ENCODE measurements around the gene SLIT1.

Gene SLIT1

GRCh38 chr10:96987141-96987841 lies 198.5 kb downstream of the SLIT1 start:
- DNase-seq, result no peak

GRCh38 chr10:96986200-96986856 lies 199.4 kb downstream of the SLIT1 start:
- TF ChIP-seq CTCF (IDR thresholded peaks at IDR 0.05; ENCODE audit: low read depth, low read length), result no peak
- Histone ChIP-seq H3K27ac (no peak overlapping the region), H3K4me3 (ENCODE audit: low read depth, low read length) (no peak overlapping the region), H3K27me3 (ENCODE audit: insufficient read depth, low read depth, severe bottlenecking) (no peaks in the 10 kb centered on the region), H3K36me3 (peaks cover 25% of the 10 kb centered on the region), H3K9me3 (ENCODE audit: severe bottlenecking) (no peaks in the 10 kb centered on the region)
- DNase-seq, result no peak

More at GRCh38 chr10:96987141-96987841, 198.5 kb downstream of the SLIT1 start:
- H3K27me3 ChIP-seq (ENCODE audit: insufficient read depth, low read depth, severe bottlenecking), result no peaks in the 10 kb centered on the region
- H3K36me3 ChIP-seq, result peaks cover 16% of the 10 kb centered on the region
- no peak for TF ChIP-seq CTCF (IDR thresholded peaks at IDR 0.05; ENCODE audit: low read depth, low read length)
- no peak overlapping the region for H3K27ac ChIP-seq
- H3K4me3 ChIP-seq (ENCODE audit: low read depth, low read length), result no peak overlapping the region
- no peaks in the 10 kb centered on the region for H3K9me3 ChIP-seq (ENCODE audit: severe bottlenecking)

- DNase-seq, result no peak
- H3K27ac ChIP-seq, result no peak overlapping the region
- no peak for TF ChIP-seq CTCF (IDR thresholded peaks at IDR 0.05; ENCODE audit: low read depth, low read length)
- no peaks in the 10 kb centered on the region for H3K27me3 ChIP-seq (ENCODE audit: insufficient read depth, low read depth, severe bottlenecking)
- no peaks in the 10 kb centered on the region for H3K9me3 ChIP-seq (ENCODE audit: severe bottlenecking)
- H3K4me3 ChIP-seq (ENCODE audit: low read depth, low read length), result no peak overlapping the region
- H3K36me3 ChIP-seq, result peaks cover 36% of the 10 kb centered on the region
These were observed 201.1 kb downstream of the SLIT1 start for GRCh38 chr10:96984541-96985131.

GRCh38 chr10:96982149-96982930 lies 203.4 kb downstream of the SLIT1 start:
- H3K9me3 ChIP-seq (ENCODE audit: severe bottlenecking), result no peaks in the 10 kb centered on the region
- no peak for DNase-seq
- TF ChIP-seq CTCF (IDR thresholded peaks at IDR 0.05; ENCODE audit: low read depth, low read length), result no peak
- no peak overlapping the region for H3K27ac ChIP-seq
- H3K27me3 ChIP-seq (ENCODE audit: insufficient read depth, low read depth, severe bottlenecking), result no peaks in the 10 kb centered on the region
- peaks cover 36% of the 10 kb centered on the region for H3K36me3 ChIP-seq
- H3K4me3 ChIP-seq (ENCODE audit: low read depth, low read length), result no peak overlapping the region

- no peak overlapping the region for H3K4me3 ChIP-seq (ENCODE audit: low read depth, low read length)
- H3K36me3 ChIP-seq, result peaks cover 34% of the 10 kb centered on the region
- H3K27ac ChIP-seq, result no peak overlapping the region
These were observed 207.1 kb downstream of the SLIT1 start for GRCh38 chr10:96978621-96979154.

More at GRCh38 chr10:96978621-96979154, 207.1 kb downstream of the SLIT1 start:
- no peak for TF ChIP-seq CTCF (IDR thresholded peaks at IDR 0.05; ENCODE audit: low read depth, low read length)
- H3K27me3 ChIP-seq (ENCODE audit: insufficient read depth, low read depth, severe bottlenecking), result no peaks in the 10 kb centered on the region
- H3K9me3 ChIP-seq (ENCODE audit: severe bottlenecking), result no peaks in the 10 kb centered on the region
- no peak for DNase-seq

All from WERI-Rb-1 (cell line).